Gastrocnemius medialis (tissue), 4 donors: ENCODE measurements around the gene RFXANK.

Experiments
- CTCF ChIP-seq, 5 experiments: fragments of 450-650 bp in 3 of 5; fragments of 200-600 bp in 2 of 5; sonication (generic) in 2 of 5; IDR thresholded peaks in 4 of 5; conservative IDR thresholded peaks in 1 of 5; 1 replicate in 4 of 5; 2 replicates in 1 of 5; pipeline ENCODE4 v1.5.1; 2016 to 2019; ENCODE audit warnings: antibody characterized with exemption in 5 of 5, mild to moderate bottlenecking in 3 of 5, moderate library complexity in 3 of 5
- POLR2A ChIP-seq, 2 donors: fragments of 450-650 bp; IDR thresholded peaks; one replicate each; pipeline ENCODE4 v1.6.1; 2017; ENCODE audit warnings: antibody characterized with exemption in 2 of 2, mild to moderate bottlenecking in 2 of 2, moderate library complexity in 2 of 2

- no peak for TF ChIP-seq CTCF (IDR thresholded peaks at IDR 0.05 in 4 of 5, conservative IDR thresholded peaks at IDR 0.05 in 1 of 5)
- no peak for TF ChIP-seq POLR2A (IDR thresholded peaks at IDR 0.05)
Observed at GRCh38 chr19:19171821-19172532, 20.1 kb upstream of the RFXANK start.
